HEK293 (cell line): ENCODE measurements around the gene ABCC3.

ENCODE experiments used
- CTCF ChIP-seq: fragments of 450-650 bp; formaldehyde crosslinking; IDR thresholded peaks from 2 replicates; pipeline ENCODE4 v1.5.1; 2016; ENCODE audit warnings: missing biosample characterization, missing genetic modification characterization
- HIC1 ChIP-seq: fragments of 450-650 bp; formaldehyde crosslinking; IDR thresholded peaks from 2 replicates; pipeline ENCODE4 v1.5.1; 2016; ENCODE audit warnings: missing biosample characterization, missing genetic modification characterization
- PBX3 ChIP-seq: sonication (generic); formaldehyde crosslinking; IDR thresholded peaks from 2 replicates; pipeline ENCODE4 v1.8.1; 2022; ENCODE audit warnings: mild to moderate bottlenecking, moderate library complexity, missing genetic modification reagents
- PRDM1 ChIP-seq: fragments of 450-650 bp; formaldehyde crosslinking; IDR thresholded peaks from 2 replicates; pipeline ENCODE4; 2016; ENCODE audit warnings: missing biosample characterization, missing genetic modification characterization
- YY1 ChIP-seq: fragments of 450-650 bp; formaldehyde crosslinking; IDR thresholded peaks from 2 replicates; pipeline ENCODE4 v1.5.1; 2018; ENCODE audit warnings: missing biosample characterization, missing genetic modification characterization
- ZEB2 ChIP-seq: fragments of 450-650 bp; formaldehyde crosslinking; IDR thresholded peaks from 2 replicates; pipeline ENCODE4 v1.5.1; 2016; ENCODE audit warnings: missing biosample characterization, missing genetic modification characterization
- ZFP69B ChIP-seq: fragments of 450-650 bp; formaldehyde crosslinking; IDR thresholded peaks from 2 replicates; pipeline ENCODE4 v1.5.1; 2016; ENCODE audit warnings: missing biosample characterization, missing genetic modification characterization
- ZNF146 ChIP-seq: fragments of 450-650 bp; formaldehyde crosslinking; IDR thresholded peaks from 2 replicates; pipeline ENCODE4 v1.5.1; 2016; ENCODE audit warnings: missing biosample characterization, missing genetic modification characterization
- ZNF169 ChIP-seq: fragments of 450-650 bp; formaldehyde crosslinking; IDR thresholded peaks from 2 replicates; pipeline ENCODE4 v1.5.1; 2016; ENCODE audit warnings: missing biosample characterization, missing genetic modification characterization
- ZNF514 ChIP-seq: fragments of 450-650 bp; formaldehyde crosslinking; IDR thresholded peaks from 2 replicates; pipeline ENCODE4 v1.5.1; 2016; ENCODE audit warnings: missing biosample characterization, missing genetic modification characterization
- ZNF600 ChIP-seq: fragments of 450-650 bp; formaldehyde crosslinking; IDR thresholded peaks from 2 replicates; pipeline ENCODE4 v1.5.1; 2016; ENCODE audit warnings: missing biosample characterization, missing genetic modification characterization
- ZNF704 ChIP-seq: fragments of 450-650 bp; formaldehyde crosslinking; IDR thresholded peaks from 2 replicates; pipeline ENCODE4 v1.5.1; 2016; ENCODE audit warnings: missing biosample characterization, missing genetic modification characterization

- TF ChIP-seq CTCF (tag by site-specific recombination): no peak
- TF ChIP-seq PRDM1 (tag by site-specific recombination): no peak
- no peak for TF ChIP-seq YY1
- TF ChIP-seq PBX3 (CRISPR knock-in tag): no peak
- TF ChIP-seq ZEB2 (tag by site-specific recombination): no peak
- TF ChIP-seq ZNF169 (tag by site-specific recombination): no peak
- TF ChIP-seq ZNF514 (tag by site-specific recombination): no peak
- TF ChIP-seq ZFP69B (tag by site-specific recombination): no peak
- no peak for TF ChIP-seq ZNF600 (tag by site-specific recombination)
- TF ChIP-seq ZNF146 (tag by site-specific recombination): no peak
- TF ChIP-seq HIC1 (tag by site-specific recombination): no peak
- no peak for TF ChIP-seq ZNF704 (tag by site-specific recombination)
These were observed 43.2 kb downstream of the ABCC3 start for GRCh38 chr17:50677851-50678375.
